Epithelial cell of esophagus (primary cell): Measurements from ENCODE around the gene ILKAP.
A peak's percentile ranks its signal among the peaks of the same experiment; 100 is the strongest.

Experiments used
- DNase-seq: peaks from one replicate; pipeline ENCODE4 v3.0.0; 2010; ENCODE audit warnings: low read depth
- H3K4me3 ChIP-seq: 2 replicates; pipeline ENCODE4 v1.5.1; 2011; ENCODE audit warnings: mild to moderate bottlenecking, low read length, control low read depth
- CTCF ChIP-seq: IDR thresholded peaks from 2 replicates; pipeline ENCODE4 v1.5.1; 2011; ENCODE audit warnings: low read depth, mild to moderate bottlenecking, low read length, control low read depth, inconsistent platforms; ENCODE audit not compliant: insufficient read depth; ENCODE audit errors: missing control alignments

Gene ILKAP

GRCh38 chr2:238239863-238240756 is 36.6 kb upstream of the ILKAP start, which contains the start of gene HES6:
TSS of gene HES6 (minus strand) at chr2:238240038. CDS start at chr2:238239905, 133 bp downstream.
- peak; percentile 90 for DNase-seq
- H3K4me3 ChIP-seq: peak within 1 kb of the TSS; percentile 30
- no peak for TF ChIP-seq CTCF

GRCh38 chr2:238239543-238239862 is 36.0 kb upstream of the ILKAP start:
- TF ChIP-seq CTCF: no peak
- peak overlapping the region; percentile 30 for H3K4me3 ChIP-seq
- DNase-seq: peak; percentile 18

- no peak overlapping the region for H3K4me3 ChIP-seq
- no peak for DNase-seq
These were observed 35.5 kb upstream of the ILKAP start for GRCh38 chr2:238238766-238239542.

GRCh38 chr2:238238311-238238765 is 34.8 kb upstream of the ILKAP start:
- no peak for TF ChIP-seq CTCF

More at GRCh38 chr2:238238766-238239542, 35.5 kb upstream of the ILKAP start:
- TF ChIP-seq CTCF: no peak

GRCh38 chr2:238237431-238238135 is 34.1 kb upstream of the ILKAP start:
- TF ChIP-seq CTCF: no peak
- no peak overlapping the region for H3K4me3 ChIP-seq
- no peak for DNase-seq

More at GRCh38 chr2:238238311-238238765, 34.8 kb upstream of the ILKAP start:
- H3K4me3 ChIP-seq: no peak overlapping the region
- no peak for DNase-seq

- no peak overlapping the region for H3K4me3 ChIP-seq
- no peak for DNase-seq
- no peak for TF ChIP-seq CTCF
These were observed 33.1 kb upstream of the ILKAP start for GRCh38 chr2:238236571-238236970.
